ENCODE data around the gene TSPAN1. TPM values are rescaled to one million over a fixed set of nuclear protein-coding genes. Genes with fewer than 3 reads are reported as not detected.

TSPAN1 gene
- total RNA-seq, 2 donors from 2014 or later = 1,021 to 1,136 TPM

DNA sequence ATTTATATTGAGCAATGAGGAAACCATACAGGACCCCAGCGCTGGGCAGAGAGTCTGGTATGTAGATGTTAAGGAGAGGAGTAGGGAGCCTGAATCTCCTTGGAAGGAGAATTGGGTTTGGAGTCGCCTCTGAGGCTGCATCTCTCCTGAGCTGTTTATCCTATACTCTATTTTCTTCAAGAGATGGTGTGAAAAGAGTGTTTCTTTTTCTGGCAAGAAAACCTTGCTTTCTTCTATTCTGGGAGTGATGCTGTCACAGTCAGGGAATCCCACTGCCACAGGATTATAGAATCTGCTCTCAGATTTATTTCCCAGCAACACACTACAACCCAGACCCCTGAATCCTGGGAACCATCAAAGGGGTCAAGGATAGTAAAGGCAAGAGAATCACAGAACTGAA lies 31.5 kb downstream of the TSPAN1 start:
- Histone ChIP-seq H3K9ac (ENCODE audit: low read depth in 2 of 2, low read length in 2 of 2) (no peak overlapping the region), H3K4me1 (no peaks in the 10 kb centered on the region), H3K27ac (no peak overlapping the region), H3K4me3 (no peak overlapping the region), H3K27me3 (no peaks in the 10 kb centered on the region), H3K9me3 (no peaks in the 10 kb centered on the region), H3K36me3 (no peaks in the 10 kb centered on the region)
- DNase-seq = no peak
- intact Hi-C loops (cut with DNase I) = no loop called here
- TF ChIP-seq, protein P1, sequence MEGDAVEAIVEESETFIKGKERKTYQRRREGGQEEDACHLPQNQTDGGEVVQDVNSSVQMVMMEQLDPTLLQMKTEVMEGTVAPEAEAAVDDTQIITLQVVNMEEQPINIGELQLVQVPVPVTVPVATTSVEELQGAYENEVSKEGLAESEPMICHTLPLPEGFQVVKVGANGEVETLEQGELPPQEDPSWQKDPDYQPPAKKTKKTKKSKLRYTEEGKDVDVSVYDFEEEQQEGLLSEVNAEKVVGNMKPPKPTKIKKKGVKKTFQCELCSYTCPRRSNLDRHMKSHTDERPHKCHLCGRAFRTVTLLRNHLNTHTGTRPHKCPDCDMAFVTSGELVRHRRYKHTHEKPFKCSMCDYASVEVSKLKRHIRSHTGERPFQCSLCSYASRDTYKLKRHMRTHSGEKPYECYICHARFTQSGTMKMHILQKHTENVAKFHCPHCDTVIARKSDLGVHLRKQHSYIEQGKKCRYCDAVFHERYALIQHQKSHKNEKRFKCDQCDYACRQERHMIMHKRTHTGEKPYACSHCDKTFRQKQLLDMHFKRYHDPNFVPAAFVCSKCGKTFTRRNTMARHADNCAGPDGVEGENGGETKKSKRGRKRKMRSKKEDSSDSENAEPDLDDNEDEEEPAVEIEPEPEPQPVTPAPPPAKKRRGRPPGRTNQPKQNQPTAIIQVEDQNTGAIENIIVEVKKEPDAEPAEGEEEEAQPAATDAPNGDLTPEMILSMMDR (IDR thresholded peaks at IDR 0.05) = no peak

DNA sequence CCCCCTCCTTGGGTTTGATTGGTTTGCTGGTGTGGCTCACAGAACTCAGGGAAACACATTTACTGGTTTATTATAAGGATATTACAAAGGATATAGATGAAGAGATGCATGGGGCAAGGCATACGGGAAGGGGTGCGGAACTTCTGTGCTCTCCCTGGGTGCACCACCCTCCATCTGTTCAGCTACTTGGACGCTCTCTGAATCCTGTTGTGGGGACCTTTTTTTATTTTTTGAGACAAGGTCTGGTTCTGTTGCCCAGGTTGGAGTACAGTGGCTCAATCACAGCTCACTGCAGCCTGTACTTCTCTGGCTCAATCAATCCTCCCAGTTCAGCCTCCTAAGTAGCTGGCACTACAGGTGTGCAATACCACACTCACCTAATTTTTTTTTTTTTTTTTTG lies 35.7 kb downstream of the TSPAN1 start:
- intact Hi-C loops (cut with DNase I) = no loop called here
- H3K9ac ChIP-seq (ENCODE audit: low read depth in 2 of 2, low read length in 2 of 2) = no peak overlapping the region

DNA sequence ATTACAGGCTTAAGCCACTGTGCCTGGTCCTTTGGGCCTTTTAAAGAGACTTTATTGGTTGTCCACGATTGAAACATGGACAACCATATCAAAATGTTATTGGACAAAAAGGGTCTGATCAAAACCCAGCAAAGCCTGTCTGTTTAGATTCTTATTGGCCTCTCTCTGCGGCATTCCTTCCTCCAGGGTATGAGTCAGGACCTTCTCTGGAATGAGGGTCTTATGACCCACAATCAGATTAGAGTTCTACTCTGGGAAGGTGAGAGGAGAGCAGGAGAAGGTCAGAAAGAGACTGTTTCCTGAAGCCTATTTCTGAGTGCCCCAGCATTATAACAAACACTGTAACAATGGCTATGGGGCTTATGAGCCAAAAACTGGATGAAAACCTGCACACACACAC lies 36.2 kb downstream of the TSPAN1 start:
- intact Hi-C loops (cut with DNase I) = no loop called here
- Histone ChIP-seq H3K27ac (no peak overlapping the region), H3K9me3 (no peaks in the 10 kb centered on the region), H3K27me3 (no peaks in the 10 kb centered on the region), H3K36me3 (no peaks in the 10 kb centered on the region), H3K4me3 (no peak overlapping the region), H3K9ac (ENCODE audit: low read depth in 2 of 2, low read length in 2 of 2) (no peak overlapping the region), H3K4me1 (no peaks in the 10 kb centered on the region)
- TF ChIP-seq, protein P1 (IDR thresholded peaks at IDR 0.05) = no peak
- no peak for DNase-seq

More for the DNA sequence above, 35.7 kb downstream of the TSPAN1 start:
- Histone ChIP-seq H3K4me3 (no peak overlapping the region), H3K4me1 (no peaks in the 10 kb centered on the region), H3K27ac (no peak overlapping the region), H3K36me3 (no peaks in the 10 kb centered on the region), H3K9me3 (no peaks in the 10 kb centered on the region), H3K27me3 (no peaks in the 10 kb centered on the region)
- DNase-seq = no peak
- TF ChIP-seq, protein P1 (IDR thresholded peaks at IDR 0.05) = no peak

DNA sequence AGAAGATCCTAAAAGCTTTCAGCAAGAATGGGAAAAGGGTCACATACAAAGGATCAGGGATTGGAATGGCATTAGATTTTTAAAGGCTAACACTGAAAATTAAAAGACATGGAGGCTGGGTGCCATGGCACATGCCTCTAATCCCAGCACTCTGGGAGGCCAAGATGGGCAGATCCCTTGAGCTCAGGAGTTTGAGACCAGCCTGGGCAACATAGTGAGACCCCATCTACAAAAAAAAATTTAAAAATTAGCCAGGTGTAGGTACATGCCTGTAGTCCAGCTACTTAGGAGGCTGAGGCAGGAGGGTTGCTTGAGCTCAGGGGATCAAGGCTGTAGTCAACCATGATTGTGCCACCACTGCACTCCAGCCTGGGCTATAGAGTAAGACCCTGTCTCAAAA lies 40.6 kb downstream of the TSPAN1 start:
- TF ChIP-seq, protein P1 (IDR thresholded peaks at IDR 0.05) = no peak
- DNase-seq = no peak
- H3K4me1 ChIP-seq = no peaks in the 10 kb centered on the region
- no peaks in the 10 kb centered on the region for H3K36me3 ChIP-seq
- H3K9me3 ChIP-seq = no peaks in the 10 kb centered on the region
- H3K27ac ChIP-seq = no peak overlapping the region
- no peak overlapping the region for H3K9ac ChIP-seq (ENCODE audit: low read depth in 2 of 2, low read length in 2 of 2)
- intact Hi-C loops (cut with DNase I) = no loop called here
- no peaks in the 10 kb centered on the region for H3K27me3 ChIP-seq
- H3K4me3 ChIP-seq = no peak overlapping the region

- TF ChIP-seq, protein P1 (IDR thresholded peaks at IDR 0.05) = no peak
- no peak overlapping the region for H3K4me3 ChIP-seq
- intact Hi-C loops (cut with DNase I) = no loop called here
- no peak overlapping the region for H3K9ac ChIP-seq (ENCODE audit: low read depth in 2 of 2, low read length in 2 of 2)
- no peaks in the 10 kb centered on the region for H3K36me3 ChIP-seq
- no peaks in the 10 kb centered on the region for H3K4me1 ChIP-seq
- no peaks in the 10 kb centered on the region for H3K27me3 ChIP-seq
- no peaks in the 10 kb centered on the region for H3K9me3 ChIP-seq
- no peak overlapping the region for H3K27ac ChIP-seq
- DNase-seq = no peak
These were observed 43.6 kb downstream of the TSPAN1 start for GRCh38 chr1:46218443-46218842.
